GM23248 (cell line): ENCODE measurements around the gene PDSS2. TPM values are rescaled to one million over a fixed set of nuclear protein-coding genes. Genes with fewer than 3 reads are reported as not detected.

Experiments
- DNase-seq: peaks from one replicate; pipeline ENCODE4 v3.0.0-alpha.2; 2015
- H2AFZ ChIP-seq: fragments of 200-600 bp; sonication (generic); 2 replicates; pipeline ENCODE4 v1.6.1; 2016; ENCODE audit warnings: antibody characterized with exemption
- H3F3A ChIP-seq: fragments of 200-600 bp; sonication (generic); 2 replicates; pipeline ENCODE4 v1.6.1; 2016; ENCODE audit warnings: mild to moderate bottlenecking, antibody characterized with exemption, mixed run types; ENCODE audit not compliant: insufficient read depth
- H3K27ac ChIP-seq: fragments of 200-600 bp; sonication (generic); 2 replicates; pipeline ENCODE4 v1.5.1; 2016; ENCODE audit warnings: mild to moderate bottlenecking
- H3K27me3 ChIP-seq: fragments of 200-600 bp; sonication (generic); replicated peaks from 2 replicates; pipeline ENCODE4 v1.6.1; 2016; ENCODE audit warnings: mild to moderate bottlenecking; ENCODE audit not compliant: insufficient read depth
- H3K36me3 ChIP-seq: fragments of 200-600 bp; sonication (generic); 2 replicates; pipeline ENCODE4 v1.6.1; 2016; ENCODE audit warnings: low read depth, mild to moderate bottlenecking
- H3K4me1 ChIP-seq: fragments of 200-600 bp; sonication (generic); 2 replicates; pipeline ENCODE4 v1.6.1; 2016; ENCODE audit warnings: mild to moderate bottlenecking; ENCODE audit not compliant: insufficient read depth
- H3K4me2 ChIP-seq: fragments of 200-600 bp; sonication (generic); one replicate; pipeline ENCODE4 v1.6.1; 2016; ENCODE audit warnings: mild to moderate bottlenecking; ENCODE audit not compliant: unreplicated experiment
- H3K4me3 ChIP-seq: fragments of 200-600 bp; sonication (generic); 2 replicates; pipeline ENCODE4 v1.5.1; 2016; ENCODE audit warnings: mild to moderate bottlenecking
- H3K79me2 ChIP-seq: fragments of 200-600 bp; sonication (generic); 2 replicates; pipeline ENCODE4 v1.6.1; 2016; ENCODE audit warnings: mild to moderate bottlenecking; ENCODE audit not compliant: insufficient read depth
- H3K9ac ChIP-seq: fragments of 200-600 bp; sonication (generic); 2 replicates; pipeline ENCODE4 v1.6.1; 2016; ENCODE audit warnings: mild to moderate bottlenecking
- H3K9me2 ChIP-seq: fragments of 200-600 bp; sonication (generic); 2 replicates; pipeline ENCODE4 v1.6.1; 2016; ENCODE audit warnings: mixed run types, mild to moderate bottlenecking, moderate library complexity; ENCODE audit not compliant: insufficient read depth
- H3K9me3 ChIP-seq: fragments of 200-600 bp; sonication (generic); one replicate; pipeline ENCODE4 v1.6.1; 2017; ENCODE audit warnings: low read depth
- H4K20me1 ChIP-seq: fragments of 200-600 bp; sonication (generic); 2 replicates; pipeline ENCODE4 v1.6.0; 2016; ENCODE audit not compliant: insufficient read depth
- EZH2 ChIP-seq: fragments of 200-600 bp; sonication (generic); IDR thresholded peaks from 2 replicates; pipeline ENCODE4 v1.6.1; 2018; ENCODE audit warnings: antibody characterized with exemption, mild to moderate bottlenecking; ENCODE audit not compliant: insufficient read depth, poor library complexity, severe bottlenecking
- EZH2phosphoT487 ChIP-seq: fragments of 200-600 bp; sonication (generic); IDR thresholded peaks from 2 replicates; pipeline ENCODE4 v1.6.1; 2018; ENCODE audit warnings: antibody characterized with exemption, moderate library complexity, mild to moderate bottlenecking, low read depth; ENCODE audit not compliant: insufficient read depth
- whole genome bisulfite sequencing, 2 experiments: methylation state at CpG; one replicate each; pipeline ENCODE4 v1.1.6; 2015 to 2017; ENCODE audit warnings: low lambda C conversion rate in 2 of 2, low coverage in 1 of 2; ENCODE audit errors: missing lambda C conversion rate in 2 of 2; 5-methylcytosine and 5-hydroxymethylcytosine counted together
- in situ Hi-C: fragments of 300-500 bp; cut with MboI; formaldehyde crosslinking; loops from 2 replicates; pipeline ENCODE4 v1.15.0; 2020
- polyA plus RNA-seq: library from polyadenylated mRNA; unstranded; fragments of >200 nt; fragmentation: Nextera tagmentation; extraction: Ambion mirVana; gene quantifications from 2 replicates; pipeline ENCODE4 v1.2.1, GENCODE V29; 2016
- total RNA-seq: library from RNA; depleted of rRNA; stranded (reverse); fragments of >200 nt; shearing (Covaris generic); gene quantifications from 2 replicates; pipeline ENCODE4 v1.2.3, GENCODE V29; 2014

Gene PDSS2
- total and polyA plus RNA-seq, 2 experiments from 2014 or later, result 9.9 to 10.3 TPM

GRCh38 chr6:107246972-107247615 is 212.3 kb downstream of the PDSS2 start:
- H3K4me1 ChIP-seq, result no peaks in the 10 kb centered on the region
- TF ChIP-seq EZH2, result no peak
- no peak for TF ChIP-seq EZH2phosphoT487
- H3K27me3 ChIP-seq, result no peaks in the 10 kb centered on the region
- H3K9ac ChIP-seq, result no peak overlapping the region
- no peak overlapping the region for H2AFZ ChIP-seq
- no peak for DNase-seq
- no peaks in the 10 kb centered on the region for H3K9me3 ChIP-seq
- H3K4me3 ChIP-seq, result no peak overlapping the region
- no peaks in the 10 kb centered on the region for H3K36me3 ChIP-seq
- no peaks in the 10 kb centered on the region for H3K9me2 ChIP-seq
- H3F3A ChIP-seq, result no peaks in the 10 kb centered on the region
- no peaks in the 10 kb centered on the region for H3K79me2 ChIP-seq
- WGBS, 2 experiments, result 76 to 83% methylated on average over 6 of the region's 6 CpGs
- no peak overlapping the region for H3K27ac ChIP-seq
- H3K4me2 ChIP-seq, result no peak overlapping the region
- in situ Hi-C loops, result no loop called here
- H4K20me1 ChIP-seq, result no peaks in the 10 kb centered on the region

DNA sequence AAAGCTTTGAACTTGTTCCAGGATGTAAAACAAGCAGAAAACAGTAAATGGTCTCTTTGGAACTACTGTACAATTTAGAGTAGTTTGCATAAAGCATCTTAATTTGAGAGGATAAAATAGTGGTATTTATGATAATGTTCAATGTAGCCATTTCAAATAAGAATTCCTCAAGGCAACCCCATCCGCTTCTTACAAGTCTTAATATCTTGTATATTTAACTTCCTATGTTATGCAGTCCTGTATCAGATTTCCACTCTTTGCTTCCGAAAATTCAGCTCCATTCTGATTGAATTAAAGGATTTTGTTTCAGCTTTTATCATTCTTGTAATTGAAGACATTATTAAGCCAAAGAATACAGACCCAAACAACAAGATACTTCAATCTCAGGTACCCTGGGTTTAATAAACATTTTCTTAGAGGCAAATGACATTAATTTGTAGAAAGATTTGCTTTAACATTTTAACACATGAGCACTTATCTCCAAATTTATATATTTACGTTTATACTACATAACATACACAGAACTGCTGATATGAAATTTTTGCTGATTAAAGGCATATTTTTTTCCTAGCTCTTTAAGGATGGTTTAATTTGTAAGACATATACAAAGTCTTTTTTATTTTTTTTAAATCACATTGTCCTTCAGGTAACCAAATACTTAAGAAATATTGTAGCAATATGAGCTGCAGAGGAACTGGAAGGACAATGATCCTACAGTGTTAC is 213.0 kb downstream of the PDSS2 start:
- Histone ChIP-seq H3K79me2 (no peaks in the 10 kb centered on the region), H3K9ac (no peak overlapping the region), H3K9me2 (no peaks in the 10 kb centered on the region), H3F3A (no peaks in the 10 kb centered on the region), H3K9me3 (no peaks in the 10 kb centered on the region), H3K4me3 (no peak overlapping the region), H3K36me3 (no peaks in the 10 kb centered on the region), H2AFZ (no peak overlapping the region), H4K20me1 (no peaks in the 10 kb centered on the region), H3K4me1 (peaks cover 6% of the 10 kb centered on the region; the same call in 1 of the 2 replicates), H3K27me3 (no peaks in the 10 kb centered on the region), H3K4me2 (no peak overlapping the region), H3K27ac (no peak overlapping the region)
- in situ Hi-C loops, result no loop called here
- 95 to 97% methylated on average over 3 of the region's 3 CpGs for WGBS, 2 experiments
- TF ChIP-seq EZH2 (no peak), EZH2phosphoT487 (no peak)
- DNase-seq, result no peak

- Histone ChIP-seq H3K4me2 (no peak overlapping the region), H3K9me2 (no peaks in the 10 kb centered on the region), H3K9me3 (no peaks in the 10 kb centered on the region), H3K27ac (no peak overlapping the region), H3K79me2 (no peaks in the 10 kb centered on the region), H3K27me3 (no peaks in the 10 kb centered on the region), H3K4me3 (no peak overlapping the region), H3K4me1 (peaks cover 6% of the 10 kb centered on the region; the same call in 1 of the 2 replicates), H4K20me1 (no peaks in the 10 kb centered on the region), H3K9ac (no peak overlapping the region), H2AFZ (no peak overlapping the region), H3K36me3 (no peaks in the 10 kb centered on the region), H3F3A (no peaks in the 10 kb centered on the region)
- in situ Hi-C loops, result no loop called here
- no peak for DNase-seq
- WGBS, 2 experiments, result 89 to 90% methylated on average over 4 of the region's 4 CpGs
- TF ChIP-seq EZH2phosphoT487 (no peak), EZH2 (no peak)
Measured at GRCh38 chr6:107244742-107245480, 214.5 kb downstream of the PDSS2 start.

GRCh38 chr6:107244082-107244741 is 215.2 kb downstream of the PDSS2 start:
- Histone ChIP-seq H3K4me1 (peaks cover 6% of the 10 kb centered on the region; the same call in 1 of the 2 replicates), H3K9me3 (no peaks in the 10 kb centered on the region), H3K4me3 (no peak overlapping the region), H3K4me2 (no peak overlapping the region), H3K27ac (no peak overlapping the region), H3K9me2 (no peaks in the 10 kb centered on the region), H3K9ac (no peak overlapping the region), H3K36me3 (no peaks in the 10 kb centered on the region), H3K79me2 (no peaks in the 10 kb centered on the region), H4K20me1 (no peaks in the 10 kb centered on the region), H3F3A (no peaks in the 10 kb centered on the region), H3K27me3 (no peaks in the 10 kb centered on the region), H2AFZ (no peak overlapping the region)
- in situ Hi-C loops, result no loop called here
- DNase-seq, result no peak
- TF ChIP-seq EZH2phosphoT487 (no peak), EZH2 (no peak)
- whole genome bisulfite sequencing, 2 experiments, result 78 to 82% methylated on average over 4 of the region's 4 CpGs
